Inflammatory macrophage treated with lipopolysaccharide for 4 hours (primary cell): ENCODE data around the gene OR51V1.
"Not testable (repeated sequence)": the region's sequence is repeated elsewhere in the genome, so short reads cannot be mapped to it uniquely, and the experiment has no call there.

Source experiments
- DNase-seq: peaks from one replicate; pipeline ENCODE4 v3.0.0-alpha.2; 2020

The OR51V1 gene

GRCh38 chr11:5160217-5160616, 40.3 kb downstream of the OR51V1 start:
- DNase-seq, result not testable (repeated sequence)

- DNase-seq, result no peak
Measured at GRCh38 chr11:5159806-5160205, 40.7 kb downstream of the OR51V1 start.

- DNase-seq, result no peak
Measured at GRCh38 chr11:5154657-5155056, 45.8 kb downstream of the OR51V1 start, which contains the start of gene OR52A1. Gene OR52A1, minus strand, starts transcription at chr11:5154757. Its CDS starts 2,388 bp downstream, at chr11:5152369.

- peak; percentile 13 for DNase-seq
Measured at GRCh38 chr11:5153574-5154431, 46.7 kb downstream of the OR51V1 start.

GRCh38 chr11:5151713-5152153, 48.7 kb downstream of the OR51V1 start:
- no peak for DNase-seq
